GM12878 (cell line): ENCODE data around the gene HOXB1. TPM values are rescaled to one million over a fixed set of nuclear protein-coding genes. Genes with fewer than 3 reads are reported as not detected.

ENCODE experiments used
- ATAC-seq: fragments of 200-7000 bp; cut with Tn5 transposase; 3 replicates; pipeline ENCODE4 v1.9.1; 2020; ENCODE audit warnings: mild to moderate bottlenecking, moderate library complexity
- BruUV-seq: library from RNA; stranded (reverse); fragments of 400-500 nt; replicated peaks from 2 replicates; lab custom pipeline; 2021; lab: Mats Ljungman, UMichigan
- CTCF ChIA-PET: fragments of 300-600 bp; sonication (Branson Sonifier 250); formaldehyde crosslinking; extraction: SDS; loops from one replicate; lab custom pipeline; 2021; ENCODE audit warnings: inconsistent platforms; lab: Yijun Ruan, JAX
- POLR2A ChIA-PET: fragments of 350-600 bp; formaldehyde crosslinking; extraction: SDS; loops from one replicate; lab custom pipeline; 2021; ENCODE audit warnings: inconsistent platforms; lab: Charles Lee
- RAD21 ChIA-PET: fragments of 300-600 bp; sonication (Branson Sonifier 250); formaldehyde crosslinking; loops from one replicate; lab custom pipeline; 2023; ENCODE audit warnings: antibody characterized with exemption; ENCODE audit not compliant: unreplicated experiment; lab: Charles Lee
- SMC1A ChIA-PET: fragments of 300-600 bp; sonication (Branson Sonifier 250); formaldehyde crosslinking; loops from one replicate; lab custom pipeline; 2023; ENCODE audit not compliant: unreplicated experiment, uncharacterized antibody; lab: Charles Lee
- DNase-seq: peaks from one replicate; pipeline ENCODE4 v3.0.0-alpha.2; 2011; ENCODE audit warnings: low read depth, low spot score
- FAIRE-seq: peaks from 3 replicates; lab custom pipeline; 2011; peaks lifted over from hg19 to GRCh38; lab: Jason Lieb, UNC
- H2AFZ ChIP-seq: 2 replicates; pipeline ENCODE4 v1.6.0; 2011; ENCODE audit warnings: low read depth, low read length, control low read depth; ENCODE audit not compliant: control insufficient read depth
- H3K27ac ChIP-seq: 2 replicates; pipeline ENCODE4 v1.5.1; 2011; ENCODE audit warnings: control low read depth; ENCODE audit not compliant: control insufficient read depth, insufficient read depth
- H3K27me3 ChIP-seq, 2 experiments: replicated peaks in 1 of 2; 2 replicates each; pipeline versions ENCODE4 v1.6.0 to v1.6.1; 2011; ENCODE audit warnings: low read length in 1 of 2; ENCODE audit not compliant: control insufficient read depth in 2 of 2, insufficient read depth in 2 of 2
- H3K36me3 ChIP-seq, 2 experiments: 2 replicates each; pipeline ENCODE4 v1.5.1; 2011; ENCODE audit warnings: low read length in 1 of 2; ENCODE audit not compliant: control insufficient read depth in 2 of 2, insufficient read depth in 2 of 2
- H3K4me1 ChIP-seq: 2 replicates; pipeline ENCODE4 v1.6.1; 2011; ENCODE audit warnings: mild to moderate bottlenecking, low read length, moderate library complexity, mixed read lengths; ENCODE audit not compliant: control insufficient read depth, insufficient read depth
- H3K4me2 ChIP-seq: 2 replicates; pipeline ENCODE4 v1.6.0; 2011; ENCODE audit warnings: control low read depth; ENCODE audit not compliant: control insufficient read depth, insufficient read depth
- H3K4me3 ChIP-seq: fragments of 200-600 bp; sonication (generic); 2 replicates; pipeline ENCODE4 v1.5.1; 2016
- H3K79me2 ChIP-seq: 2 replicates; pipeline ENCODE4 v1.6.0; 2011; ENCODE audit warnings: low read length; ENCODE audit not compliant: control insufficient read depth, insufficient read depth
- H3K9ac ChIP-seq: 2 replicates; pipeline ENCODE4 v1.8.0; 2011; ENCODE audit warnings: low read length, control low read depth, mixed read lengths; ENCODE audit not compliant: control insufficient read depth, insufficient read depth
- H3K9me3 ChIP-seq: replicated peaks from 3 replicates; pipeline ENCODE4 v1.5.1; 2011; ENCODE audit warnings: mild to moderate bottlenecking, low read length; ENCODE audit not compliant: control insufficient read depth, insufficient read depth
- H4K20me1 ChIP-seq: 2 replicates; pipeline ENCODE4 v1.6.0; 2011; ENCODE audit not compliant: control insufficient read depth, insufficient read depth
- FOXK2 ChIP-seq: fragments of 450-650 bp; IDR thresholded peaks from 2 replicates; pipeline ENCODE4 v1.6.1; 2017; ENCODE audit warnings: mild to moderate bottlenecking, moderate library complexity
- NFYB ChIP-seq: IDR thresholded peaks from 2 replicates; pipeline ENCODE4 v1.6.1; 2011; ENCODE audit warnings: low read depth, mild to moderate bottlenecking, low read length, improper control_type of control experiment, moderate library complexity; ENCODE audit not compliant: insufficient read depth
- ZNF217 ChIP-seq: fragments of 450-650 bp; IDR thresholded peaks from 2 replicates; pipeline ENCODE4 v1.6.1; 2017; ENCODE audit warnings: antibody characterized with exemption, mild to moderate bottlenecking
- WGBS: methylation state at CpG from one replicate; pipeline ENCODE4 v1.1.6; 2016; ENCODE audit warnings: low lambda C conversion rate; ENCODE audit not compliant: insufficient replicate concordance, insufficient coverage; ENCODE audit errors: missing lambda C conversion rate; 5-methylcytosine and 5-hydroxymethylcytosine counted together
- in situ Hi-C: fragments of 300-500 bp; cut with MboI; formaldehyde crosslinking; loops from 9 replicates; pipeline ENCODE4 v1.14.3; 2018; ENCODE audit warnings: mixed read lengths
- intact Hi-C: fragments of 100-400 bp; cut with micrococcal nuclease; formaldehyde crosslinking; loops from one replicate; pipeline ENCODE4 v1.14.2; 2022; ENCODE audit not compliant: unreplicated experiment
- polyA plus RNA-seq, 11 experiments: library from polyadenylated mRNA; depleted of rRNA in 4 of 11; unstranded in 6 of 11; stranded (reverse) in 5 of 11; fragments of >200 nt; fragmentation: Nextera tagmentation in 4 of 11; fragmentation: Illumina TruSeq in 1 of 11; extraction: Ambion mirVana in 4 of 11; extraction: Trizol in 1 of 11; gene quantifications; 1 replicate in 1 of 11; 2 replicates in 10 of 11; pipeline versions ENCODE4 v1.2.1 to v1.2.3, GENCODE V29; 2011 to 2016; ENCODE audit warnings: inconsistent platforms in 2 of 11, missing spikeins in 2 of 11, low read depth in 1 of 11
- total RNA-seq, 4 experiments: library from RNA; depleted of rRNA in 3 of 4; stranded (reverse); fragments of >200 nt in 3 of 4; fragmentation: Illumina TruSeq in 1 of 4; extraction: Trizol in 1 of 4; gene quantifications; 2 replicates each; pipeline versions ENCODE4 v1.2.1 to v1.2.3, GENCODE V29; 2013 to 2021
- TF ChIP-seq, protein P1 (sequence below): fragments of 450-650 bp; IDR thresholded peaks from 2 replicates; pipeline ENCODE4 v1.6.1; 2016; ENCODE audit warnings: mild to moderate bottlenecking
- TF ChIP-seq, protein P2 (sequence below): fragments of 450-650 bp; IDR thresholded peaks from 2 replicates; pipeline ENCODE4 v1.6.1; 2016; ENCODE audit warnings: mild to moderate bottlenecking, moderate library complexity, borderline replicate concordance

Gene HOXB1
- total and polyA plus RNA-seq, 10 of the 15 experiments (the other 5 are each of a cell fraction or from before 2014, with no cell fraction given) = not detected

DNA sequence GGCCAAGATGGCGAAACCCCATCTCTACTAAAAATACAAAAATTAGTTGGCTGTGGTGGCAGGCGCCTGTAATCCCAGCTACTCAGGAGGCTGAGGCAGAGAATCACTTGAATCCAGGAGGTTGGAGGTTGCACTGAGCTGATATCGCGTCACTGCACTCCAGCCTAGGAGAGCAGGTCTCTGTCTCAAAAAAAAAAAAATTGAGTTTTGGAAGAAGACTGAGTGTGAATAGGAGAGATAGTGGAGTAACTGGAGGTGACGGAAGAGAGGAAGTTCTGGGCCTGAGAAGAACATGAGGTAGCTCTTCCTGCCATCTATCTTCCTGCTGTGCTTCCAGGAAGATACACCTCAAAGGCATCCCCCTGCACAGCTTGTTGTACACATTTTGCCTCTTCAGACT lies 11.4 kb downstream of the HOXB1 start:
- ChIA-PET POLR2A (interaction anchor here (0.7 kb wide), 1 partner anchor 179 kb away, joined by 3 read pairs; no protein-coding TSS in a partner anchor), CTCF (interaction anchor here (1.2 kb wide), 1 partner anchor 105 kb away, joined by 4 read pairs; no protein-coding TSS in a partner anchor), RAD21 (interaction anchor here (0.5 to 1.2 kb wide), 2 partner anchors 18 to 426 kb away, joined by 3 to 4 read pairs; no protein-coding TSS in a partner anchor), SMC1A (interaction anchor here (0.7 to 1.3 kb wide), 2 partner anchors 27 to 222 kb away, joined by 3 to 4 read pairs; no protein-coding TSS in a partner anchor)
- Histone ChIP-seq H4K20me1 (no peaks in the 10 kb centered on the region), H3K4me1 (peaks cover 21% of the 10 kb centered on the region), H3K79me2 (no peaks in the 10 kb centered on the region), H3K36me3 (no peaks in the 10 kb centered on the region), H3K4me2 (no peak overlapping the region), H2AFZ (no peak overlapping the region), H3K9ac (no peak overlapping the region), H3K27me3 (no peaks in the 10 kb centered on the region), H3K9me3 (no peaks in the 10 kb centered on the region), H3K27ac (no peak overlapping the region), H3K4me3 (no peak overlapping the region)
- no peak for DNase-seq
- no peak for TF ChIP-seq NFYB
- TF ChIP-seq FOXK2 = no peak
- TF ChIP-seq, protein P1, sequence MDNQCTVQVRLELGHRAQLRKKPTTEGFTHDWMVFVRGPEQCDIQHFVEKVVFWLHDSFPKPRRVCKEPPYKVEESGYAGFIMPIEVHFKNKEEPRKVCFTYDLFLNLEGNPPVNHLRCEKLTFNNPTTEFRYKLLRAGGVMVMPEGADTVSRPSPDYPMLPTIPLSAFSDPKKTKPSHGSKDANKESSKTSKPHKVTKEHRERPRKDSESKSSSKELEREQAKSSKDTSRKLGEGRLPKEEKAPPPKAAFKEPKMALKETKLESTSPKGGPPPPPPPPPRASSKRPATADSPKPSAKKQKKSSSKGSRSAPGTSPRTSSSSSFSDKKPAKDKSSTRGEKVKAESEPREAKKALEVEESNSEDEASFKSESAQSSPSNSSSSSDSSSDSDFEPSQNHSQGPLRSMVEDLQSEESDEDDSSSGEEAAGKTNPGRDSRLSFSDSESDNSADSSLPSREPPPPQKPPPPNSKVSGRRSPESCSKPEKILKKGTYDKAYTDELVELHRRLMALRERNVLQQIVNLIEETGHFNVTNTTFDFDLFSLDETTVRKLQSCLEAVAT = no peak
- TF ChIP-seq ZNF217 = no peak
- TF ChIP-seq, protein P2, sequence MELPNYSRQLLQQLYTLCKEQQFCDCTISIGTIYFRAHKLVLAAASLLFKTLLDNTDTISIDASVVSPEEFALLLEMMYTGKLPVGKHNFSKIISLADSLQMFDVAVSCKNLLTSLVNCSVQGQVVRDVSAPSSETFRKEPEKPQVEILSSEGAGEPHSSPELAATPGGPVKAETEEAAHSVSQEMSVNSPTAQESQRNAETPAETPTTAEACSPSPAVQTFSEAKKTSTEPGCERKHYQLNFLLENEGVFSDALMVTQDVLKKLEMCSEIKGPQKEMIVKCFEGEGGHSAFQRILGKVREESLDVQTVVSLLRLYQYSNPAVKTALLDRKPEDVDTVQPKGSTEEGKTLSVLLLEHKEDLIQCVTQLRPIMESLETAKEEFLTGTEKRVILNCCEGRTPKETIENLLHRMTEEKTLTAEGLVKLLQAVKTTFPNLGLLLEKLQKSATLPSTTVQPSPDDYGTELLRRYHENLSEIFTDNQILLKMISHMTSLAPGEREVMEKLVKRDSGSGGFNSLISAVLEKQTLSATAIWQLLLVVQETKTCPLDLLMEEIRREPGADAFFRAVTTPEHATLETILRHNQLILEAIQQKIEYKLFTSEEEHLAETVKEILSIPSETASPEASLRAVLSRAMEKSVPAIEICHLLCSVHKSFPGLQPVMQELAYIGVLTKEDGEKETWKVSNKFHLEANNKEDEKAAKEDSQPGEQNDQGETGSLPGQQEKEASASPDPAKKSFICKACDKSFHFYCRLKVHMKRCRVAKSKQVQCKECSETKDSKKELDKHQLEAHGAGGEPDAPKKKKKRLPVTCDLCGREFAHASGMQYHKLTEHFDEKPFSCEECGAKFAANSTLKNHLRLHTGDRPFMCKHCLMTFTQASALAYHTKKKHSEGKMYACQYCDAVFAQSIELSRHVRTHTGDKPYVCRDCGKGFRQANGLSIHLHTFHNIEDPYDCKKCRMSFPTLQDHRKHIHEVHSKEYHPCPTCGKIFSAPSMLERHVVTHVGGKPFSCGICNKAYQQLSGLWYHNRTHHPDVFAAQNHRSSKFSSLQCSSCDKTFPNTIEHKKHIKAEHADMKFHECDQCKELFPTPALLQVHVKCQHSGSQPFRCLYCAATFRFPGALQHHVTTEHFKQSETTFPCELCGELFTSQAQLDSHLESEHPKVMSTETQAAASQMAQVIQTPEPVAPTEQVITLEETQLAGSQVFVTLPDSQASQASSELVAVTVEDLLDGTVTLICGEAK = no peak
- in situ Hi-C loops = no loop called here
- no TSS peak for BruUV-seq
- no peak for FAIRE-seq
- ATAC-seq = no peak
- intact Hi-C loops = no loop called here
- WGBS = 87% methylated on average over 5 of the region's 5 CpGs
